Nephron (organoid): ENCODE data around the gene ARHGEF33.

ENCODE experiments used
- H3K27ac Mint-ChIP-seq, 3 experiments: 2 replicates each; pipeline ENCODE4 v1.8.0; 2020; ENCODE audit warnings: mixed read lengths in 3 of 3, mild to moderate bottlenecking in 2 of 3, moderate library complexity in 1 of 3
- H3K27me3 Mint-ChIP-seq: 2 replicates; pipeline ENCODE4 v1.8.0; 2021; ENCODE audit warnings: low read depth, mild to moderate bottlenecking, moderate library complexity, mixed read lengths
- H3K36me3 Mint-ChIP-seq: 2 replicates; pipeline ENCODE4 v1.8.0; 2020; ENCODE audit warnings: low read depth, mixed read lengths
- H3K4me1 Mint-ChIP-seq: 2 replicates; pipeline ENCODE4 v1.8.0; 2020; ENCODE audit warnings: mixed read lengths
- H3K4me3 Mint-ChIP-seq, 3 experiments: 2 replicates each; pipeline ENCODE4 v1.8.0; 2020; ENCODE audit warnings: mild to moderate bottlenecking in 3 of 3, mixed read lengths in 3 of 3, moderate library complexity in 2 of 3
- H3K9me3 Mint-ChIP-seq: 2 replicates; pipeline ENCODE4 v1.8.0; 2020; ENCODE audit warnings: mixed read lengths
- TF ChIP-seq, protein P1 (sequence below), 3 experiments: fragments of 200-600 bp; sonication (generic); IDR thresholded peaks; one replicate each; pipeline ENCODE4 v1.5.0; 2021; ENCODE audit warnings: antibody characterized with exemption in 3 of 3; ENCODE audit not compliant: unreplicated experiment in 3 of 3

The ARHGEF33 gene

GRCh38 chr2:38940746-38941145 is 51.1 kb downstream of the ARHGEF33 start:
- H3K36me3 Mint-ChIP-seq: no peaks in the 10 kb centered on the region
- no peaks in the 10 kb centered on the region for H3K9me3 Mint-ChIP-seq
- TF ChIP-seq, protein P1, sequence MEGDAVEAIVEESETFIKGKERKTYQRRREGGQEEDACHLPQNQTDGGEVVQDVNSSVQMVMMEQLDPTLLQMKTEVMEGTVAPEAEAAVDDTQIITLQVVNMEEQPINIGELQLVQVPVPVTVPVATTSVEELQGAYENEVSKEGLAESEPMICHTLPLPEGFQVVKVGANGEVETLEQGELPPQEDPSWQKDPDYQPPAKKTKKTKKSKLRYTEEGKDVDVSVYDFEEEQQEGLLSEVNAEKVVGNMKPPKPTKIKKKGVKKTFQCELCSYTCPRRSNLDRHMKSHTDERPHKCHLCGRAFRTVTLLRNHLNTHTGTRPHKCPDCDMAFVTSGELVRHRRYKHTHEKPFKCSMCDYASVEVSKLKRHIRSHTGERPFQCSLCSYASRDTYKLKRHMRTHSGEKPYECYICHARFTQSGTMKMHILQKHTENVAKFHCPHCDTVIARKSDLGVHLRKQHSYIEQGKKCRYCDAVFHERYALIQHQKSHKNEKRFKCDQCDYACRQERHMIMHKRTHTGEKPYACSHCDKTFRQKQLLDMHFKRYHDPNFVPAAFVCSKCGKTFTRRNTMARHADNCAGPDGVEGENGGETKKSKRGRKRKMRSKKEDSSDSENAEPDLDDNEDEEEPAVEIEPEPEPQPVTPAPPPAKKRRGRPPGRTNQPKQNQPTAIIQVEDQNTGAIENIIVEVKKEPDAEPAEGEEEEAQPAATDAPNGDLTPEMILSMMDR (IDR thresholded peaks at IDR 0.05; ENCODE audit: unreplicated experiment in 3 of 3): no peak
- H3K4me3 Mint-ChIP-seq: no peak overlapping the region
- no peak overlapping the region for H3K27ac Mint-ChIP-seq
- H3K27me3 Mint-ChIP-seq: no peaks in the 10 kb centered on the region
- no peaks in the 10 kb centered on the region for H3K4me1 Mint-ChIP-seq

DNA sequence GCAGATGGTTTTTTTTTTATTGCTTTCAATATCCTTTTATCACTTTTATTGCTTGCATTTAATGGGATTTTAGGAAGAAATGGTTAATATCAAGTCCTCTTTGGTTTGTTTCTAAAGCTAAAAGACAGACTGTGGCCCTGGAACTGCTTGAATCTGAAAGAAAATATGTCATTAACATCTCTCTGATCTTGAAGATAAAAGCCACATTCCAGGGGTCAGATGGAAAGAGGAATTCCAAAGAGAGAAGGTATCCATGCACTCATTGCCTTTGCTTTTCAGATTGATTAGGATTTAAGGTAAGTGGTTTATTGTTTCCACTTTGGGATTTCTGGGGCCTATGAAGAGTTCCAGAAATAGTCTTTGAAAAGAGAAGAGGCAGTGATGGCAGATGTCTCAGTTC is 54.1 kb downstream of the ARHGEF33 start:
- no peak overlapping the region for H3K27ac Mint-ChIP-seq
- TF ChIP-seq, protein P1 (IDR thresholded peaks at IDR 0.05; ENCODE audit: unreplicated experiment in 3 of 3): no peak
- H3K27me3 Mint-ChIP-seq: no peaks in the 10 kb centered on the region
- no peaks in the 10 kb centered on the region for H3K36me3 Mint-ChIP-seq
- no peaks in the 10 kb centered on the region for H3K4me1 Mint-ChIP-seq
- no peaks in the 10 kb centered on the region for H3K9me3 Mint-ChIP-seq
- H3K4me3 Mint-ChIP-seq: no peak overlapping the region

DNA sequence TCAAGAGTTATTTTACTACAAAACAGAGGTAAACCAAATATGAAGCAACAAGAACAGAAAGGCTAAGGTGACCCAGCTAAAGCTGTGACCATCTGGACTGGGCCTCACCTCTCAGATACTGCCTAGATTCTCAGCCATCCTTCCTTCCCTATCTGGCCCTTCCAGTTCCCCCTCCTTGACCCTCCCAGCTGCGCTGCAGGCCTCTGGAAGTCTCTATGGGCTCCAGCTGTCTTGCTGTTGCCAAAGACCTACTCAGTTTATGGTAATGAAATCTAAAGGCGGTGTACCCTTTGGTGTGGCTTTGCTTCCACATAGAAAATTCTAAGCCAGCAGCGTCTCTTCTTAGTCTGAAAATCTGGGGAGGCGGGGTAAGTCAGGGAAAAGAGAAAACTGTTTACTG is 55.7 kb downstream of the ARHGEF33 start:
- no peak overlapping the region for H3K27ac Mint-ChIP-seq
- no peaks in the 10 kb centered on the region for H3K27me3 Mint-ChIP-seq
- H3K4me3 Mint-ChIP-seq: no peak overlapping the region
- H3K9me3 Mint-ChIP-seq: no peaks in the 10 kb centered on the region
- no peaks in the 10 kb centered on the region for H3K4me1 Mint-ChIP-seq
- H3K36me3 Mint-ChIP-seq: no peaks in the 10 kb centered on the region
- TF ChIP-seq, protein P1 (IDR thresholded peaks at IDR 0.05; ENCODE audit: unreplicated experiment in 3 of 3): no peak

DNA sequence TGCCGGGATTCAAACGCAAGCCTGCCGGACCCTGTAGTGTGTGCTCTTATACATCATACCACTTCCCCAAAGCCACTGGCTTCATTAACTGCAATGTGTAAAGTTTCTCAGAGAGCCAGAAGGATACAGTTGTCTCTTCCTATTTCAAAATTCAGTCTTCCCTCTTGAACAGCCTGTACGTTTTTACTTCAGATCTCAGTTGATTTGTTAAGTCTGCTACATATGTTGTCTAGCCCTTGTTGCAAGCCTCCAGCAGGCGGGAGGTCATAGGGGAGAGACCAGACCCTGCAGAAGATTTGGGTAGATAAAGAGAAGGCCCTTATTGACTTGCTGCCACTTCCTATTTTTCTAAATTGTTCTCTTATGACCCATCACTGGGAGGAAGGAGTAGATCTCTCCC is 56.2 kb downstream of the ARHGEF33 start:
- no peaks in the 10 kb centered on the region for H3K9me3 Mint-ChIP-seq
- no peak overlapping the region for H3K4me3 Mint-ChIP-seq
- no peak overlapping the region for H3K27ac Mint-ChIP-seq
- H3K4me1 Mint-ChIP-seq: no peaks in the 10 kb centered on the region
- H3K27me3 Mint-ChIP-seq: no peaks in the 10 kb centered on the region
- no peaks in the 10 kb centered on the region for H3K36me3 Mint-ChIP-seq
- TF ChIP-seq, protein P1 (IDR thresholded peaks at IDR 0.05; ENCODE audit: unreplicated experiment in 3 of 3): no peak

DNA sequence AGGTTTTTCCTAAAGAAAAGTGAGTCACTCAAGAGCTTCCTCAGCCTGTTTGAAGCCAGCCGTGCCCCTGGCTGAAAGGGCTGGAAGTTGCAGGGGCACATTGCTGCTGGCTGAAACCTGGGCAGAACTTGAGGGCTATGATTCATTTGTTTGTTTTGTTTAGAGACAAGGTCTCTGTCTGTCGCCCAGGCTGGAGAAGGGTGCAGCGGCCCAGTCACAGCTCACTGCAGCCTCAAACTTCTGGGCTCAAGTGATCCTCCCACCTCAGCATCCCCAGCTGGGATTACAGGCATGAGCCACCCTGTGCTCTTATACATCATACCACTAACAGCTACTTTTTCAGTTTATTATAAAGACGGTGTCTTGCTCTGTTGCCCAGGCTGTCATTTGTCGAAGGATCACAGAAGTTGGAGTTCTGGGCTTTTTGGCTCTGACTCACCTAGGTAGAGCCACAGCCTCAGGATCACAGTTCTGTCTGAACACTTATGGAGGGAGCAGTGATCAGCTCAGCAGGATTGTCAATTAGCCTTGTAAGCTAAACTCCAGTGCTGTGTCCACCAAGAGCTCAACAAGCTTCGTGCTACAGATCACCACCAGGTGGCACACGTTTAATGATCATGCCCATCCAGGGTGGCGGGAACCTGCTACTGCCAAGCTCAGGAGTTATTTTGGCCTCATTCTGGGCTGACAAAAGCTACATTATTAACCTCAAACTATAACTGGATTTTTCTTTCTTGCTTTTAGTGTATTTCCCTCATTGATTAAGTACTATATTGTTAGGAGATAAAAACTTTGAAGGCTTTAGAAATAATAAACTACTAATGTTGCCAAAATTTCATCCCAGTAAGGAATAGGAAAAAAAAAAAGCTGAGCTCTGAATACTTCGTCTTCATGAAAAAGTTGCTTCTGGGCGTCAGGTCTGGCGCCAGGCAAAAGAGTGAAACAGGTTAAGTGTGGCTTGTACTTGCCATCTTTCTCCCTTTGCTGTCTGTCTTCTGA is 57.9 kb downstream of the ARHGEF33 start:
- Mint-ChIP-seq H3K36me3 (no peaks in the 10 kb centered on the region), H3K4me3 (no peak overlapping the region), H3K27ac (no peak overlapping the region), H3K9me3 (no peaks in the 10 kb centered on the region), H3K27me3 (no peaks in the 10 kb centered on the region), H3K4me1 (no peaks in the 10 kb centered on the region)
- TF ChIP-seq, protein P1 (IDR thresholded peaks at IDR 0.05; ENCODE audit: unreplicated experiment in 3 of 3): peak; percentile 56 to 69 (median 64)
